NCI-H1048 (cell line): Measurements from ENCODE around the gene GBX1.

Experiments used
- DNase-seq: peaks from one replicate; lab custom pipeline; 2025; lab: John Stamatoyannopoulos, UW

The GBX1 gene

DNA sequence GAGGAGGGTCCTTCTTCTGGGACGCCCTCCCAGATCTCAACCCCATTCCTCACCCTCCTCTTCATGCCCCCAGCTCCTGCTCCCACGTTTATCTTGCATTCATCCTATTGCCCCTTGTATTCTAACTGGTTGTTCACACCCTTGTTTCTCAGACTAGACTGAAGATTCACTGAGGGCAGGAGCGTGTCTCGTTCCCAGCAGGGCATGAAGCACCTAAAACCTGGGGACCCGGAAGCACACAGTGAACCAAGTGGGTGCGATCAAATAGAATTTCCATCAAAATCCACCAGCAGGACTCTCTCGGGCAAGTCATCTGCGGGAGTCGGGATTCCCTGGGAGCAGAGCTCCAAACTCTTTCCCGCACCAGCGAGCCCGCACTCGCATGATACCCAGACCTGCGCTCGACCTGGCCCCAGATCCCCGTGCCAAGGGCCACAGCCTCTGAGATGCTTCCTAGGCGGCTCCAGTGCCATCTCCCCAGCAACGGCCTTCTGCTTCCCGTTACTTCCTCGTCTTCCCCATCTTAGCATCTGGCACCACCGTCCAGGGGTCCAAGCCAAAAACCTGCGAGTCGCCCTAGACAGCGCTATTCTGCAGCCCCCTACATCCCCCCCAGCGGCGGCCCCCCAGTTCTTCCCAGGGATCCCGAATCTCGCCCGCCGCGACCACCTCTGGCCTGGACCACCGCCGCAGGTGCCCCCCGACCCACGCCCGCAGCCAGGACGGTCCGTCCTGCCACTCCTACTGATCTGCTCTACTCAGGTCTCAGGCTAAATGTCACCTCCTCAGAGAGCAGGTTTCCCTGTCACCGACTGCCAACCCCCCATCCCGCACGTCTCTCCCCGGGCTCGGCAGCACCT, 6.1 kb upstream of the GBX1 start:
- no peak for DNase-seq

DNA sequence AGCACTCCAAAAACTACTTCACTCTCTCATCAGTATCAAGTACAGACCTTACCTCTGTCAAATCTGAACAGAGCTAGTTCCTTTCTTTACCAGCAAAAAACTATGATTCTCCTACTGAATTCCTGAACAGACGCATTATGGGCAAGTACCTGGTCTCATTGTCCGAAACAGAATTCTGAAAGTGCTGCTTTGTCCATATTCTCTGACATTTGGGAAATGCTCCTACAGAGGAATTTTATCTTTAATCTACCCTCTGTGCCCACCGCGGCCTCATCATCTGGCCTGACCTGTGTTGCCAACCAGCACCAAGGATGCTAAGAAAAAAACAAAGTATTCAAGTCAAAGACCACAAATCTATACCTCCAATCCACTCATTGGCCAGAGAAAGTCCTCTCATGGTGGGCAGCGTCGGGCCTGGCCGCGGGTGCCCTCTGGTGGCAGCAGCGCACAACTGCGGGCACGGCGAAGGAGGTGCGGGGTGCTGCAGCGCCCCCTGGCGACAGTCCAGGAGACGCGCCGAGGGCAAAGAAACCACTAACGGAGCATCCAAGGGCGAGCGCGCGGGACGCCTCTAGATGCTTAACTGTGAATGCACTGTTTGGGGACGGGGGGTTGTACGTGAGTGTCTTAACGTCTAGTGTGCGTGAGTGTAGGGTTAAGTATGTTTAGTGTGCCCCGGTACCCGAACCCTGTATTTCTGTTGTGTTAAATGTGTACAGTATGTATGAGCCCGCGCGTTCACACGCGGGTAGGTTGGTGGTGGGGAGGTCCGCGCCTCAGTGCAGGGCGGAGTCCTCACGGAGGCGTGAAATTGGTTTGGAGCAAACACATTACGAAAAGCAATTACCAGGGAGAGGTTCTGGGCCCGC, 5.0 kb upstream of the GBX1 start:
- peak; percentile 69 for DNase-seq

DNA sequence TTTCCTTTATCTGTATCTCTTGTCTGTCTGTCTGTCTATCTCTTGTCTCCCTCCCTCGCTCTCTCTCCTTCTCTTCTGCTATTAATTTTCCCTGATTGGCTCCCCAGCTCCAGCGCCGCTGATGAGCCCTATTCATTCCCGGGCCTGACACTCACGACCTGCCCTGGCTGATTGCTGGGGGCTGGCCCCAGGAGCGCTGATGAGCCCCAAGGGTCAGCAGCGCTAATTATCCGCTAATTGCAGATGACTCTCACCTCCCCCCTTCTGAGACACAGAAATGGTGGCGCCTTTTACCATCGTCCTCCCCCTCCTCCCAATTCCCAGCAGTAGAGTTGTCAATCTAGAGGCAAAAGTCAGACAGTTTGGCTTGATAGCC, 1.3 kb upstream of the GBX1 start:
- DNase-seq, result no peak

DNA sequence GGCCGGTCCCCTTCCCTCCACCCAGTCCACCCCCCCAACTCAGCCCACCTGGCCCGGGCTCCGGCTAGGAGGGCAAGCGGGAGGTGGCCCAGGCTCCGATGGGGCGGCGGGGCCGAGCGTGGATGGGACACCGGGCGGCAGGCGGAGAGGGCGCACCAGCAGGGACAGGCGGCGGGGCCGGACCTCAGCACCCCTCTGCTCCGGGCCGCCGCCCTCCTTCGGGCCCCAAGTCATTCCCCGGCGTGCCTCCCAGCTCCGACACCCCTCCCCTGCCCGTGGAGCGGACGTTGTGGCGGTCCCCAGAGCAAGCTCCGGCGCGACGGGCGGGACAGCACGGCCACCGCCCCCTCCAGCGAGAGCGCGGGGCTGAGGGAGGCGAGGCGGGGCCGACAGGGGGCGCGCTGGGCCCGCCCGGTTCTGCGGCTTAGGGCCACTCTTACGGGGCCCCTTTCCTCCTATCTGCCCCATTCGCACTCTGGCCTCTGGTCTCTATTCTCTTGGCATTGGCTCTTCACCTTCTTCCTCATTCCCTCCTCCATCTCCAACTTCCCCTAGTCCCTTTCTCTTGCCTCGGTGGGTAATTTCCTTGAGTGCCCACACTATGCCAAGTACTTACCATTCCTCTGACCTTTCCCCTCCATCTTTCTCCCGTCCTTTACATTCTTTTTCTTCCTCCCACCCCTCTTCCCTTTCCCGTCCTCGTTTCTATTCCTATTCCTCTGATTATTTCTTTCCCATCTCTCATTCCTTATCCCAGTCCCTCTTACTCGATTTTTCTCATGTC, 701 bp upstream of the GBX1 start:
- no peak for DNase-seq

DNA sequence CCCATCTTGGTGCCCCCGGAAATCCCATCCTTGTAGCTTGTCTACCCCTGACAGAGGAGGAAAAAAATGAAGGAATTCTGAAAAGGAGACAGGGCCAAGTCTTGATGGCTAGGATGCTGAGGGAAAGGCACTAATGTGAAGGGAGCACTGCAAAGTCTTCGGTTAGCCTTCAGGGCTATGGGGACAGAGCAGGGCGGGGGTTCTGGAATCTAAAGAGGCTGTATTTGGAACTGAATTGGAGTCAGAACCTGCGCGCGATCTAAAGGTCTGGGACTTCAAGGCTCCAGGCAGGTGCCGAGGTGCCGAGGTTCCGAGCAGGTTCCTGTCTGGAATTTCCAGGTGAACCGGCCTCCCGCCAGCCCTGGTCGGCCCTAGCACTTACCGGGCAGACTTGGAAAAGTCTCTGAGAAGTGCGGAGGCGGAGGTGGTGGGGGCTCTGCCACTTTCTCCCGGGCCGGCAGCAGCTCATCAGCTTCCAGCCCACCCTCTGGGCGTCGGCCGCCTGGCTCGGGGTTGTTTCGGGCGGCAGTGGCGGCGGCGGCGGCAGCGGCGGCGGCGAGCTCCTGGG, 781 bp downstream of the GBX1 start:
- no peak for DNase-seq

DNA sequence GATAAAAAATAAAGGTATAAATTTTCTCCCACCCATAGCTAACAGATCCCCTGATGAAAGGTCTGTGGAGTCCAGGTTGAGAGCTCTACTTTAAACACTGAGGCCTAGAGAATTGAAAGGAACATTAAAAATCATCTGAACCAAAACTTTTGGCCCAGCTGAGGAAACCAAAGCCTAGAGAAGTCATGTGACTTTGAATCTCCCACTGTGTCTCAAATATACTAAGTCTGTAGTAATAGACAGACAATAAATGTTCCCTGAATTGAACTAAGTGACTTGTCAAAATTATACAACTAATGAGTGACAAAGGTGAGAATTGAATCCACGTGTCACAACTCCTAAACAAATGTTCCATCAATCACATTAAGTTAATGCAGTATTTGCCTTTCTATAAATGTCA, 5.7 kb downstream of the GBX1 start:
- no peak for DNase-seq

DNA sequence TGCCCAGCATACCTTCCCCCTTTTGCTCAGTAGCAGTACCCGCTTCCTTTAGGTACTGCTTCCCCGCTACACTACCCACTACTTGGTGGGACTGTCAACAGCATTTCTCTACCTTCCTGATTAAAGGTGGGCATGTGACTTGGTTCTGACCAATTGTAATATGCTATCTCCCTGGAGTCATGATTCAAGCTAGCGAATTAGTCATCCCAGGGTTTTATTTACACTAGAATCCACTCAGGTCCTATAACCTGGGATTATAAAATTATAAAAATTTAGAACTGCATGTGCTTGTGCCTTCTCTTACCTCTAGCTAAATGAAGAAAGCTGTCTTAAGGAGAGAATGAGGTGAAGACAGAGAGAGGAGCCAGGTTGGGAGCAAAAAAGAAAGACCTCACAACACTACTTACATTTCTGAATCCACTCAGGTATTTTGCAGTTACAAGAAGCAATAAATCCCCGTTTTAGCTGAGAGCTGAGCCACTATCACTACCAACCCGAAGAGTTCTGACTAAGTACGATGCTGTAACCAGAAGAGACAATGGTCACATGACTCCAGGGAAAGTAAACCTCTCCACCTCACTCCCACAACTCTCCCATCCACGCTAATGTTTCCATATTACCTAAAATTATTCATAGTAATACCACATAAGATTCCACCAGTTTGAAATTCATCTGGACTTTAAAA, 9.7 kb downstream of the GBX1 start:
- DNase-seq, result no peak

DNA sequence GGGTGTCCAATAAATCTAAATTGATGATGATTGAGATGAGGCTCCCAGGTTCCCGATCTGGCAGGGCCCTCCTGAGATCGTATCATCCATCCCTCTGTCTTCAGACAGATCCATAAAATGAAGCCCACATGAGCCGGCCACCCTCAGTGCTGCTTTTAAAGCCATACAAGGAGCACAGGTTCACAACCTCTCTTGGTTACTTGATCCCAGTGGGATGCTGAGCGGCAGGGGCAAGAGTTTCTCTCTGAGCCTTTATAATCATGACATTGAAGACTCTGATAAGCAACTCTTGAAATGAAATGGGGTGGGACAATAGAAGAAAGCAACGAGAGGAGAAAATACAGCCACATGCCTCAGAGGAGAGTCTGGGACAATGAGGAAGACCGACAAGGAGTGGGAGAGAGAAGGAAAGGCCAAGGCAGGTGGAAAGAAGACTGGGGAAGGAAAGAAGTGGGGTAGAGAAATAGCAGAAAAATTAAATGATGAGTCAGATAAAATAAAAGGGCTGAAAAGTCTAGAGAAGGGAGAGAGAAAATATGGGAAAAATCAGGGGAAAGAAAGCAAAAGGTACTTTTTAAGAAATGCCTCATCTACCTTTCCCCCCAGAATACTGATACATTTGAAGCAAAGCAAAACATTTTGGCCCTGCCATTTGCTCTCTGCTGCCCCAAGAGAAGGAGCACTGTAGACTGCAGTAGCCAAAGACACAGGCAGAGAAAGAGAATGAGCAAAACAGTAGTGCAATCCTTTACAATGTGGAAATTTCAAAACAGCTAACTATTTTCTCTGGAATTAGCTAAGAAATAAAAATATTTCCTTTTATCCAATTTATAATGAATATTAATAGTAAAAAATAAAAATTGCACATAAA, 14.6 kb downstream of the GBX1 start:
- no peak for DNase-seq

DNA sequence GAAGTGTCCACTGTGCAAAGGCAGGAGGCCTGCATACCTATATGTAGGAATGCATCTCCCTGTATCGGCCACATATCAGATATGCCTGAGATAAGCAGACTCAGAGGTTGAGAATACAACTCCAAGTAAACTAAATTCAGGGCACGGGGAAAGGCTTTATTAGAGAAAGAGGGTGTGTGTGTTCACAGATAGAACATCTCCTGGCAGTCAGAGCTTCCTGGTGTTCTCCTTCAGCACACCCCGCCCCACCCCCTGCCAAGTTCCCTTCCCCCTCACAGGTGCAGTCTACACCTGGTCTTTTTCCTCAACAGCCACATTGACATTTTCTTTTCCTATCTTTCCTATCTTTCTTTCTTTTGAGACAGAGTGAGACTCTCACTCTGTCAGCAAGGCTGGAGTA, 17.1 kb downstream of the GBX1 start:
- DNase-seq, result no peak

DNA sequence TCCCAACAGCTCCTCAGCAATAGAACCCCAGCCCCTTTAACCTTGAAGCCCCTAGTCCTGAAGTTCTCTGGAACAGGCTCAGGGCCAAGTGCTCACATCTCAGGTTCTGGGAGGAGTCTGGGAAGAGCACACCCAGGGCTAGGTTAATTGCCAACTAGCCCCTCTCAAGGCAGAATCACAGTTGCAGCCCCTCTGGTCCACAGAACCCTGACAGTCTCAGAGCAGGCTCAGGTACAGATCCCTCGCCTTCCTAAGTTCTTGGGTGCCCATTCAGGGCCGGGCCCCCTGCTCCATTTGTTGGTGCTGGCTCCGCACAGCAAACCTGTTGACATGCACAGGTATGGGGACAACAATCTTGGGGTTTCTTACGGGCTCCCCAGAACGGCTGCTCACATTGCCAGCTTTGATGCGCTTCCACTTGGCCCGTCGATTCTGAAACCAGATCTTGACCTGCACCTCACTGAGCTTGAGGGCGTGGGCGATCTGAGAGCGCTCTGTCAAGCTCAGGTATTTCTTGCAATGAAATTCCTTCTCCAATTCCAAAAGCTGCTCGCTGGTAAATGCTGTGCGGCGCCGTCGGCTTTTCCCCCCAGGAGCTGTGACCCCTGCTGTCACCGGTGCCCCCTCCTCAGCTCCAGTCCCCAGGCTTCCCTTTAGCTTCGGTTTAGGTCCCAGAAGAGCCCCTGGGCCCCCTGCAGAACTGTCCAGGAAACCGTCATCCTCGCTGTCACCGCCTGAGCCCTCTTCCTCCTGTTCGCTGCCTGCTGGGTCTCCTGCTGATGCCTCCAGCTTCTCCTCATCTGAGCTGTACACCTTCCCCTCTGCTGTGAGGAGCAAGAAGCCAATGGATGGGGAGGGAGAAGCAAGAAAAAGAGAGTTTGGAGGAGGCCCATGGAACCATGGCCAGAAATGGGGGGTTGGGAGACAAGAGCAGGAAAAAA, 18.9 kb downstream of the GBX1 start:
- DNase-seq, result no peak

DNA sequence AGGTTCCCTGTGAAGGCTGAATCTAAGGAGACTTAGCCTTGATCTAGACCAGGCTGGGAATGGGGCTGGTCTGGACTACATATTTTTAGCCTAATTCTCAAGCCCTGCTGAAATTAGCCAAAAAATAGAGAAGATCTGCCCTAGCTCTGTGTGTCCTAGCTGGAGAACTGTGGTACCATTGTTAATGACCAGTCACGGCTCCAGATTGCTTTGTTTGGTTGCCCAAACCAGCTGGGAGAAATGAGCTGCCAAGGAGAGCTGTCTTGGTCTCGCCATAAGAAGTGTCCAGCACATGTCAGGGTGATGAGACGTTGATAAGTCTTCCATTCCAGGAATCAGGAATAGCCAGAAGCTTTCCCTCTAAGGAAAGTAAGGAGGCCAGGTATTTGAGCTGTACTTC, 20.7 kb downstream of the GBX1 start:
- no peak for DNase-seq

DNA sequence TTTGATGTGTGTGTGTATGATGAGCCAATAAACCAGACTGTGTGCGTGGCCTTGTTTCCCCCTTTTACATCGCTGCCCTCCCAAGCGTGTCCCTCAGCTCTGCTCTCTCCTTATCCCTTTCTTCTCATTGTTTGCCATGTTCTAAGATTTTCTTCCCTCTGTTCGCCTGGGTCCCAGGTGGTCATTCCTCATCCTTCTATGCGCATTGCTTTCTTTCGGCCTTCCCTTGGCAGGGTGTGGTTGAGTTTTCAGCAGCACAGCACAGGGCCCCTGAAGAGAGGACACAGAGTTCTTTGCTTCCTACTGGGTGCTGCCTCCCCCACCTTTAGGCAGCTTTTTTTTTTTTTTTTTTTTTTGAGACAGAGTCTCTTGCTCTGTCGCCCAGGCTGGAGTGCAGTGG, 23.1 kb downstream of the GBX1 start:
- no peak for DNase-seq

DNA sequence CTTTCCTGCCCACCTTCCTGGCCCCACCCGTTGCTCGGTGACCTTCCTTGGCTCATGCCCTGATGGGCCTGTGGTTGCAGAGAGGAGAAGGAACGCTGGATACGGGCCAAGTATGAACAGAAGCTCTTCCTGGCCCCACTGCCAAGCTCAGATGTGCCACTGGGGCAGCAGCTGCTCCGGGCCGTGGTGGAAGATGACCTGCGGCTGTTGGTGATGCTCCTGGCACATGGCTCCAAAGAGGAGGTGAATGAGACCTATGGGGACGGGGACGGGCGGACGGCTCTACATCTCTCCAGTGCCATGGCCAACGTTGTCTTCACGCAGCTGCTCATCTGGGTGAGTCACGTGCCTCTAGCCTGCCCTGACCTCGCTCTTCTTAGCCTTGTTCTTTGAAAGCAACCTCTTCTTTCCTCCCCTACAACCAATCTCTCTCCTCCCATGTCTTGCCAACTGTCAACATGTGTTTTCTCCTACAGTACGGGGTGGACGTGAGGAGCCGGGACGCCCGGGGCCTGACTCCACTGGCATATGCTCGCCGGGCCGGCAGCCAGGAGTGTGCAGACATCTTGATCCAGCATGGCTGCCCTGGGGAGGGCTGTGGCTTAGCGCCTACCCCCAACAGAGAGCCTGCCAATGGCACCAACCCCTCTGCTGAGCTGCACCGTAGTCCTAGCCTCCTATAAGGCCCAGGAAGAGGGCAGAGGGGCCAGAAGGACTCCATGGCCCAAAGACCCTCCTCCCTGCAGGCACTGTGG, 24.1 kb downstream of the GBX1 start:
- no peak for DNase-seq

DNA sequence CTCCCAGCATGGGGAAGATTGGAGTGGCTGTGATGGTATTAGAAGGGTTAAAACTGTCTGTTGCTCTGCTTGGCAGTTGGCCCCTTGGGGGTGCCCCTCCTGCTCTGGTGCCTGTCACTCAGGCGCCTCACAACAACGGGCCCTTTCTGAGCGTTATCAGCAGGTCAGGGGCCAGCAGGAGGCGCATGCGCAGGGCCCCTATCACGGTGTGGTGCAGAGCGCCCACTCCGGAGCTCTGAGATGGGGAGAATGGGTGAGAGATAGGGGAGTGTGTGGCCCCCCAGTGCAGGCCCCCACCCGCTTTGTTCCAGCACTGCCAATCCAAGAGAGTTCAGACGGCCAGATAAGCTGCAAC, 24.8 kb downstream of the GBX1 start:
- DNase-seq, result no peak

DNA sequence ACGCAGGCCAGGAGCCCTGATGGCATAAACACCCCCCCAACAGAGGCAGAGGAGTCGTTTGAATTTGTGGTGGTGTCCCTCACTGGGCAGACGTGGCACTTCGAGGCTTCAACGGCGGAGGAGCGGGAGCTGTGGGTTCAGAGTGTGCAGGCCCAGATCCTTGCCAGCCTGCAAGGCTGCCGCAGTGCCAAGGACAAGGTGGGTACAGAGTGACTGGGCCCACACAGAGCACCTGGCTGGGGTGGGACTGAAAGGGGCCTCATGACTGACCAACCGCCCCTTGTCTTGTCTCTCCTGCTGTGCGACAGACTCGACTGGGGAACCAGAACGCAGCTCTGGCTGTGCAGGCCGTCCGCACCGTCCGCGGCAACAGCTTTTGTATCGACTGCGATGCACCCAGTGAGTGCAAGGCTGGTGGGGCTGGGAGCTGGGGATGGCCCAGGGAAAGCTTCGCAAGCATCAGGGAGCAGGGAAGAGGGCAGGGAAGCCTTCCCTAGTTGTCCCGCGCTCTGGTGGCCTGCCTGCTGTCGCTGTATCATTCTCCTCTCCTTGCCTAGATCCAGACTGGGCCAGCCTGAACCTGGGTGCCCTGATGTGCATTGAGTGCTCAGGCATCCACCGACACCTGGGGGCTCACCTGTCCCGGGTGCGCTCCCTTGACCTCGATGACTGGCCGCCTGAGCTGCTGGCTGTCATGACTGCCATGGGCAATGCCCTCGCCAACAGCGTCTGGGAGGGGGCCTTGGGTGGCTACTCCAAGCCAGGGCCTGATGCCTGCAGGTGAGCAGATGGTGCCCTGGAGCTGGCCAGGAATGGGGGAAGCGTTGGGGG, 25.4 kb downstream of the GBX1 start:
- DNase-seq, result no peak

DNA sequence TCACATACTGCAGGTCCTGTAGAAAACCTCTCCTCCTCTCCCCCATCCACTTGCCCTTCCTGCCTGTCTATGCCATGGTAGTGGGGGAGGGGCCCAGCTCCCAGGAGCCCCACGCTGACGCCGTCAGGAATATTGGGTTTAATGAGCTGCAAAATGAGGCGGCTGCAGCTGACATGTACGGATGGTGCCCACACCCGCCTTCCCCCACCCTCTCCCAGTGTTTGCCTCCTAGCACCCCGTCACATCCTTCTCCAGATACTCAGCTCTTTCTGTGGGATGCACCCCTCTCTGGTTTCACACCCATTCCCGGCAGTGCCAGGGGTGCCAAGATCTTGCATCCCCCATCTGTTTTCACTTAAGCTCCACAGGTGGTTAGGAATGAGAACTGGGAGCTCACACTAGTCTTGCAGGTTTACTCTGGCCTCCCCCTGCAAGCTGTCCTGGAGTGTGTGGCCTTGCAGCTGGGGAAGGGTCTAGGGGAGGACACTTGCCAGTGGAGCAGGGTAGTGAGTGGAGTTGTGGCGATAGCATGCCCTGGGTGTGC, 26.1 kb downstream of the GBX1 start:
- no peak for DNase-seq

DNA sequence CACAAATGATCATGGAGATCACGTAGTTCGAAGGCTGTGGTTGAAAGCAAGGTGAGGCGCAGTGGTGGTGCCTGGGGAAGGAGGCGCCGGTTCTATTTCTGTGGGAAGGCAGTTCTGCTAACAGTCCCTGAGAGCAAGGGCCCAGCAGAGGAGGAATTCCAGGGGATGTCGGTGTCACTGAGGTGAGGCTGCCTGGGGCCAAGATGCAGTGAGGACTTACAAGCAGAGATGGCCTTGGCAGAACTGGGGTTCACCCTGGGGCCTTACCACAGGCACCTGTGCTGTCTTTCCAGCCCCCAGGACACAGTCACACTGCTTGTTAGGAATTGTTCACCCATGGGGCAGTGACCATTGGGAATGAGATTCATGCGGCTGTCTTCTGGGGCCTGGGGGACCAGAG, 26.7 kb downstream of the GBX1 start:
- no peak for DNase-seq

DNA sequence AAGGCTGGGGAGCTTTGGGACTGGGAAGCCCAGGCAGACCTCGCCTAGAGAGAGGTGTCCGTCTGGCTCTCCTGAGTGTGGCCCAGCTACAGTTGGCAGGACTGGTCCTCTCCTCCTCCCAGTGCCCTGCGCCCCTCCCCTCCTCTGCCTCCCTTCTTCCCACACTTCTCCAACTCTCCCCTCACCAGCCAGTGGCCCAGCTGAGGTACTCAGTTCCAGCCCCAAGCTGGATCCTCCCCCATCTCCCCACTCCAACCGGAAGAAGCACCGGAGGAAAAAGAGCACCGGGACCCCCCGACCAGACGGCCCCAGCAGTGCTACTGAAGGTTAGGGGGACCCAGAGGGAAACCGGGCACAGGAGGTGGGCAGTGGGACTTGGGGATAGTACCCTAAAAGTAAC, 27.7 kb downstream of the GBX1 start:
- no peak for DNase-seq
